Sigmoid colon (tissue), 3 donors: ENCODE measurements around the gene CCSER1.

Experiments
- CTCF ChIP-seq, 4 experiments: fragments of 450-650 bp in 3 of 4; fragments of 200-600 bp in 1 of 4; IDR thresholded peaks; one replicate each; pipeline ENCODE4 v1.5.1; 2016 to 2019; ENCODE audit warnings: antibody characterized with exemption in 4 of 4, mild to moderate bottlenecking in 3 of 4, moderate library complexity in 2 of 4
- POLR2A ChIP-seq, 2 donors: fragments of 450-650 bp; IDR thresholded peaks; one replicate each; pipeline ENCODE4 v1.6.1; 2016; ENCODE audit warnings: antibody characterized with exemption in 2 of 2, mild to moderate bottlenecking in 2 of 2, moderate library complexity in 2 of 2

GRCh38 chr4:90816754-90817153 lies 689.6 kb downstream of the CCSER1 start:
- TF ChIP-seq POLR2A (IDR thresholded peaks at IDR 0.05) (no peak), CTCF (IDR thresholded peaks at IDR 0.05) (no peak)
